ENCODE measurements around the gene SLC5A10. TPM values are rescaled to one million over a fixed set of nuclear protein-coding genes. Genes with fewer than 3 reads are reported as not detected.

SLC5A10 gene
- total RNA-seq, 1 donor from 2014 or later = not detected

GRCh38 chr17:19004421-19005136 lies 52.6 kb downstream of the SLC5A10 start, which contains the start of gene FAM83G:
Gene FAM83G (minus strand): TSS chr17:19004764. CDS start chr17:19004041, 723 bp downstream.
- peak; percentile 74 for DNase-seq

DNA sequence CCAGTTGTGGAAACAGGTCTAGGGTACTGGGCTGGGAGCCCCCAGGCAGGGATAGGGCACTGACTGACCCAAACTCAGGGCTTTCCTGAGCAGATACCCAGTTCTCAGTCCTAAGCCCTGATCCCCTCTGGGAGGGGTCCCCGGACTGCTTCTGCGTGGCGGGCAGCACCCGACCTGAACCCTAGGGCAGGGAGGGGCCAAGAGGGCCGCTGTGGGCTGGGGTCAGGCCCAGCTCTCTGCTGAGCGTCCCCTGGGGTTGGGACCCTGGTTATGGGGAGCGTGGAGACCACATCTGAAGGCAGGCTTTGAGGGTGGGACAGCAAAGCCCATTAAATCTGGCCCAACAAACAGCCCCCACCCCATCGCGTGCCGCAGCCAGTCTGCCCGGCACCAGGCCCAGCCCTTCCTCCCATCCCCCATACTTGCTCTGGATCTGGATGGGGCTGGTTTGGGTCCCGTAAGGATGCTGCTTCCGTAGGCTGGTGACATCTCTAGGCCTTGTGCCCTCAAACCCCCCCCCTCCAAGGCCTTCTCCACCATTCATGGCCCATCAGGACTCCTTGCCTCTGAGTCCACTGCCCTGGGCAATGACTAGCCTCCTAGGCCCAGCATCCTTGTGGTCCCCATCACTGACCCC lies 53.3 kb downstream of the SLC5A10 start:
- DNase-seq = no peak

DNA sequence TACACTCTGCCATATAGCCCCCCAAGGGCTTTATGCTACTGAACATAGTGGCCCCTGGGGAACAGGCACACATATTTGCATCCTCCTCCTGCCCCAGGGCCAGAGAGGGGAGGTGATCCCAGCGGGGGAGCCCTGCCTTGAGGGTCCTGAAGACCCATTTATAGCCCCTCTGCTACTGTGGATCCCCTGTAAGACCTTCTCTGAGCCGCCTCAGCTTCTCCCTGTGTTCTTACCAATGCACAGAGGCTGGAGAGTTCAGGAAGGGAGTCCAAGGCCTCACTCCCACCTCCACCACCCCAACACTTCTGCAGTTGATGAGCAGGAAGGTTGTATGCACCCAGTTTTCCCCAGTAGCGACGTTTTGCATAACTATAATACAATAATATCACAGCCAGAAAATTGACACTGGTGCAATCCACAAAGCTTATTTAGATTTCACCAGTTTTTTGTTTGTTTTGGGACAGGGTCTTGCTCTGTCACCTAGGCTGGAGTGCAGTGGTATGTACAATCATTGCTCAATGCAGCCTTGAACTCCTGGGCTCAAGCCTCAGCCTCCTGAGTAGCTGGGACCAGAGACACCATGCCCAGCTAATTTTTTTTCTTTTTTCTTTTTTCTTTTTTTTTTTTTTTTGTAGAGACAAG lies 53.9 kb downstream of the SLC5A10 start:
- DNase-seq = no peak

DNA sequence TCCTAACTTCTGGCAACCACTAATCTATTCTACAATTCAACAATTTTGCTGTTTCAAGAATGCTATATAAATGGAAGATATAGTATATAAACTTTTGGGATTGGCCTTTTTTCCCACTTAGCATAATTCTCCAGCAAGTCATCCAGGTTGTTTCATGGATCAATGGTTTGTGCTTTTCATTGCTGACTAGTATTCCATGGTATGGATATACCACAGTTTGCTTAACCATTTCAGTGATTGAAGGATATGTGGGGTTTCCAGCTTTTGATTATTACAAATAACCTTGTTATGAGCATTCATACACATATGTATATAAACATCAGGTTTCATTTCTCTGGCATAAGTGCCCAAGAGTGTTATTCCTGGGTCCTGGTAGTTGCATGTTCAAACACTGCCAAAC lies 54.7 kb downstream of the SLC5A10 start:
- DNase-seq = no peak

DNA sequence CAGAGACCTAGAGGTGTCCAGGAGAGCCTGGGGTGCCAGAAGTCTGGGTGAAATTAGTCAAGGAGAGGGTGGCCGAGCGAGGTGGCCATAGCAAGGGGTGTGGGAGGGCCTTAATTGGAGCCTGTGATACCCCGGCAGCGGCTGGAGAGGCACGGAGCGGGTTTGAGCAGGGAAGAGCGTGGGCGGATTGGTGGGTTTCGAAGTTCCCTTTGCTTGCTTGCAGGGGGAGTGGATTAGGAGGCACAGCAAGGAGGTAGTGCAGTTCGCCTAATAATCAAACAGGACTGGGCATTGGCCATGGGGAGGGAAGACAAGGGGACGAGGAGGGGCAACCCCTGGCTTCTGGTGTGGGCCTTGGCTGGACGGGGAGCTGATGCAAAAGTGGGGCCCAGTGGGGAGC lies 58.0 kb downstream of the SLC5A10 start:
- DNase-seq = no peak

- DNase-seq = peak; percentile 28
Measured at GRCh38 chr17:19010729-19011505, 59.0 kb downstream of the SLC5A10 start.

DNA sequence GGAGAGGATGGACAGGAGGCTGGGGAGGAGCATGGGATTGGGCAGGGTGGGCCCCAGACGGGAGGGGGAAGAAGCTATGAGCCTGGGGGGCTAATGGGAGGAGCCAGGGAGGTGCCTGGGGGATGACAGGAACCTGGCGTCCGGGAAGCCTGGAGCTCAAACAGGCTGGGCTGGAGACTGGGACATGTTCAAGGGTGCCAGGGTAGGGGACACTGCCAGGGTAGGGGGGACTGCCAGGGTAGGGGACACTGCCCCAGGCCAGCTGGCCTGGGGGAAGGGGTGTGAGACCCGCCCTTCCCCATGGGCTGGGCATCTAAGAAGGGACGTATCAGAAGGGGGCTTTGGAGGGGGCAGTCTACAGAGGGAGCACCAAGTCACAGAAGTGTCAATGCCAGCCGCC lies 59.6 kb downstream of the SLC5A10 start:
- no peak for DNase-seq

- DNase-seq = no peak
Measured at GRCh38 chr17:19012171-19013080, 60.5 kb downstream of the SLC5A10 start.

GRCh38 chr17:19013226-19013625 lies 61.3 kb downstream of the SLC5A10 start:
- DNase-seq = no peak

DNA sequence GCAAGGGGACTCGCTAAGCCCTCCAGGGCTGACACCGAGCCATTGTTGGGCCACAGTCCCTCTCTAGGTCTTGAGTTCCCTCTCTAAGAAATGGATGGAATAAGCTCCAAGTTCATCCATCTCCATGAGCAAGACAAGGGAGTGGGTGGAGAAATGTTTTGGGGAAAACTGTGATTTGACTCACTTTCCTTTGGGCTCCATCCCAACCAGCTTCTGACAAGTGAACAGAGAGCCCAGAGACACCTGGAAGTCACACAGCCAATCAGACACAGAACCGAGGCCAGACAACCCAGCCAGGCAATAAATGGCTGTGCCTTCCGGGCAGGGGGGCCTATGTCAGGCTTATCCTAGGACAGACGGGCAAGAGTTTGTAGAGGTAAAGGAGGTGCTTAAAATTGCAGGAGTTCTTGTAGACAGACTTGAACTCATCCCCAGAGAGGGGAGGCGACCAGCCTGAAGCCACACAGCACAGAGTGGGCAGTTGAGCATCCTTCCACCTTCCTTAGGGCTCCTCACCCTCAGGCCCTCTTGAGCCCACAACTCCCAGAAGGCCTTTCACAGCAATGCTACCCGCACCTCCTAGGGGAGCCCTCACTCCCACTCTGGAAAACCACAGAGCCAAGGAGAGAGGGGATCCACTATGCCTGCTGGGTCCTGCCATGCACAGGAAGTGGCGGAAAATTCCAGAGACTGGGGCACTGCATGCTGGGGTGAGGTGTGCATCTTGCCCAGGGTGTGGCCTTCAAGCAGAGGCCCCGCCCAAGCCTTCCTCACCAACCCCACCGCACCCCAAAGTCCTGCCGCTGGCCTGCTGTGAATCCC lies 62.1 kb downstream of the SLC5A10 start:
- DNase-seq = no peak

- no peak for DNase-seq
Measured at GRCh38 chr17:19014628-19015215, 62.8 kb downstream of the SLC5A10 start.

DNA sequence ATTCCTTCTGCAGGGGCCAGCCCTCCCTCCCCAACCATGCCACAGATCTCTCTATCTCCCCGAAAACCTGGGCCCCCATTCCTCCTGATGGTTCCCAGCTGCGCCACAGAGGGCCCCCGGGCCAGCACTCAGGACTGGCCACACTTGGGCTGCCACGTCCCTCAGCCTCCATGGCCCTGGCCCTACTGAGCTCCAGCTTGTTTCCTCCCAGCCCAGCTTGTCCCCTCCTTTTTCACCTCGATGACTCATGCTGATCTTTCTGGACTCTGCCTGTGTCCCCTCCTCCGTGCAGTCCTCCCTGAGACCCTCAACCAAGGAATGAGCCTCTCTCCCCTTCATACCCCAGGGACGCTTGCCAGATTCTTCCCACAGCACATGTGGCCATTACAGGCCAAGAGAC lies 63.5 kb downstream of the SLC5A10 start:
- DNase-seq = no peak

GRCh38 chr17:19016297-19016696 lies 64.3 kb downstream of the SLC5A10 start:
- DNase-seq = no peak

DNA sequence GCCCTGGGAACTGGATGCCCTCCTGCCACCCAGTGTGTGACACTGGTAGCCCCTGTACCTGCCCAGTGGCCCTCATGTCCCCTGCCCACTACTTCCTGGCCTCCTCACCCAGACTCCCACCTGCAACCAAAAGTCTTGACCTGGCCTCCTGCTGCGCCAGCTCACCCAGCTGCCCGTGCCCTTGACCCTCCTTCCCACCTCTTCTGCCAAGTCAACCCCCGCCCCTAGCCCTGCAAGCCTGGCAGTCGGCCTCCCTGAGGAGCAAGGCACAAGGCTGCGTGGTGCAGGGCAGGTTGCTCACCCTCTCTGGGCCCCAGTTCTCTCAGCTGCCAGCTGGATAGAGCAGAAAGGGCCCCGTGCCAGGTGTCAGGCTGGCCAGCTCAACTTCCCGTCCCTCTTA lies 64.9 kb downstream of the SLC5A10 start:
- DNase-seq = no peak

- no peak for DNase-seq
Measured at GRCh38 chr17:19017401-19017800, 65.4 kb downstream of the SLC5A10 start.

DNA sequence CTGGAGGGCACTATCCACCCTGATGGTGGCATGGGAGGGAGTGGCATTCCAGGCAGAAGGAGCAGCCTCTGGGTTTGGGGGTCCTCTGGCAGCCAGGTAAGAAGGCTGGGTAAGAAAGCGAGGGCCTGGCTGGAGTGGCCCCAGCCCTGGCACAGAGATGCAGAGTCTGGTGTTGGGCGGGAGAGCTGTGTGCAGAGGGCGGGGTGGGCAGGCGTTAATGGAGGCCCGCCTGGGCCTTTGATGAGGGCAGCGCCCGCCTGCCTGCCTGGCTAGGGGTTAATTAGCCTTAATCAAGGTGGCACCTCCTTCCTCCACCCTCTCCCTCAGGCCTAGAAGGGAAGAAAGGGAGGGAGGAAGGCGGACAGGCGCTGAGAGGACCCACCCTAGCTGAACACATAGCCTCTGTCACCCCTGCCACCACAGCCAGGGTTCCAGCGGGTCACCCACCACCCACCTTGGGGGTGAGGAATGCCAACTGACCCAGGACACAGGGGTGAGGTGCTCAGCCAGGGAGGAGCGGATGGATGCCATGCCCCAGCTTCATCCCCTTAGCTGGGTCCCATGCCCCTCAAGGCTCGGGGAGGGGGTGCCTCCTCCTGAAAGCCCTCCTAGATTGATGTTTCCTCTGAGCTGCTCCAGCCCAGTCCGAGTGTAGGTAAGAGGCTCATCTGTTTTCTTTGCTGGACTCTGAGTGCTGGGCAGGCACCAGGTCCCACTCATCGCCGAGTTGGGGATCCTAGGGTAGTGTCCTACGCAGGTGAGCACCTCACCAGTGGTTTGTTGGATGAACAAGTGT lies 66.0 kb downstream of the SLC5A10 start:
- no peak for DNase-seq

DNA sequence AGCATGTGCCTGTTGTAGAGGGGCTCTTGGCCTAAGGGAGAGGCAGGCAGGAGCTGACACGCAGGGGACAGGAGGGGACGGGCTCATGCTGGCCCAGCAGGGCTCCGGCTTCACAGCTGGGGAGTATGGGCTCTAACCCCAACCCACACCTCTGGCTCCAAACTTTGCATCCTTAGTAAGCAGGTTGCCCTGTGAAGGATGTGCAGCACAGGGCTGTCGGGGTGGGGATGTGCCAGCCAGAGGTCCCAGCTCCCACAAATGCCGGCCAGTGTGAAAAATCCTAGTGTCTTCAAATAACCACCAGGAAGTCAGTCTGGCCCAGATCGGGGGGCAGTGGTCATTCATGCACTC lies 66.6 kb downstream of the SLC5A10 start:
- no peak for DNase-seq

- no peak for DNase-seq
Measured at GRCh38 chr17:19019041-19019941, 67.3 kb downstream of the SLC5A10 start.

- DNase-seq = no peak
Measured at GRCh38 chr17:19020016-19020415, 68.1 kb downstream of the SLC5A10 start.
